Lower leg skin (tissue), 3 donors: ENCODE measurements around the gene AOPEP.

ENCODE experiments used
- CTCF ChIP-seq, 3 donors: fragments of 450-650 bp; IDR thresholded peaks; one replicate each; pipeline ENCODE4 v1.5.1; 2016; ENCODE audit warnings: antibody characterized with exemption in 3 of 3, mild to moderate bottlenecking in 3 of 3, moderate library complexity in 2 of 3
- POLR2A ChIP-seq, 2 donors: fragments of 450-650 bp; IDR thresholded peaks; one replicate each; pipeline ENCODE4 v1.6.1; 2016 to 2017; ENCODE audit warnings: antibody characterized with exemption in 2 of 2, mild to moderate bottlenecking in 1 of 2, moderate library complexity in 1 of 2

- no peak for TF ChIP-seq CTCF (IDR thresholded peaks at IDR 0.05)
- TF ChIP-seq POLR2A (IDR thresholded peaks at IDR 0.05), result no peak
Observed at GRCh38 chr9:95003689-95004410, 277.4 kb downstream of the AOPEP start.
